GM20431 (cell line): ENCODE data around the gene PELI3.
"Not testable (repeated sequence)": the region's sequence is repeated elsewhere in the genome, so short reads cannot be mapped to it uniquely, and the experiment has no call there.

Source experiments
- in situ Hi-C: fragments of 300-500 bp; cut with MseI, MboI; formaldehyde crosslinking; loops from one replicate; pipeline ENCODE4 v1.15.0; 2020; ENCODE audit warnings: low sequenced_read_pairs; ENCODE audit not compliant: unreplicated experiment

The PELI3 gene

DNA sequence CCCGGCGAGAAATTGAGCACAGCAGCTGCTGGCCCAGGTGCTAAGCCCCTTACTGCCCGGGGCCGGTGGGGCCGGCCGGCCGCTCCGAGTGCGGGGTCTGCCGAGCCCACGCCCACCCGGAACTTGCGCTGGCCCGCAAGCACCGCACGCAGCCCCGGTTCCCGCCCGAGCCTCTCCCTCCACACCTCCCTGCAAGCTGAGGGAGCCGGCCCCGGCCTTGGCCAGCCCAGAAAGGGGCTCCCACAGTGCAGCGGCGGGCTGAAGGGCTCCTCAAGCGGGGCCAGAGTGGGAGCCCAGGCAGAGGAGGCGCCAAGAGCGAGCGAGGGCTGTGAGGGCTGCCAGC, 25.8 kb upstream of the PELI3 start:
- in situ Hi-C loops: not testable (repeated sequence)

DNA sequence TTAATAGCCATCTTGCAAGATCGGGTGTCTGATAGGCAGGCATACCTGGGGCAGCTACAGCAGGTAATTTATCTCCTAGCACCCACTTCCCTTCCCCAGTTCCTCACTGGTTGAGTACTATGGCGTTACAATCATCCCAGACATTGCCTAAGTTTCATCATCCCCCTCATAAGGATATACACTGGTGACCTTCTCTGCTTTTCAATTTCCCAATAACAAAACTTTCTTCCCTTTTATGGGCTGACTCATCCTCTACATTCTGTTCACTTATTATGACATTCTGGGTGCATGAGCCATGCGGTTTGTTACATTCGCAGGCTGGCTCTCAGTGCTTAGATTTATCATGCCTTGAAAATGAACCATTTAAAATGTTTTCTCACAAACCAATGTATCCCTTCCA, 23.1 kb upstream of the PELI3 start:
- in situ Hi-C loops: no loop called here

DNA sequence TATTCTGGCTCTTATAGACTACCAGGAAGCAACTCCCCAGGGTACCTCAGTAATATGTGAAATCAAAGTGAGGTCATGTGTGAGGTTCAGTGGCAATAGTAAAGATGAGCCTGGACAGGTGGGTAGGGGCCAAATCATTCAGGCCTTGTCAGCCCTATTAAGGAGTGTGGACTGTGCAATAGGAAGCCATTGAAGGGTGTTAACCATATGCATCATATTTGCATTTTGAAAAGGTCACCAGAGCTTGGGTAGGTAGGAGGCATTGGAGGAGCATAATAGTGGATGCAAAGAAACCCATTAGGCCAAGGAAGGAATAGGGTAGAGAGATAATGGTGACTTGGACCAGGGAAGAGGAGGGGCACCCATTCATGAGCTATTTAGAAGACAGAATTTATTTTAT, 19.7 kb upstream of the PELI3 start:
- in situ Hi-C loops: no loop called here

DNA sequence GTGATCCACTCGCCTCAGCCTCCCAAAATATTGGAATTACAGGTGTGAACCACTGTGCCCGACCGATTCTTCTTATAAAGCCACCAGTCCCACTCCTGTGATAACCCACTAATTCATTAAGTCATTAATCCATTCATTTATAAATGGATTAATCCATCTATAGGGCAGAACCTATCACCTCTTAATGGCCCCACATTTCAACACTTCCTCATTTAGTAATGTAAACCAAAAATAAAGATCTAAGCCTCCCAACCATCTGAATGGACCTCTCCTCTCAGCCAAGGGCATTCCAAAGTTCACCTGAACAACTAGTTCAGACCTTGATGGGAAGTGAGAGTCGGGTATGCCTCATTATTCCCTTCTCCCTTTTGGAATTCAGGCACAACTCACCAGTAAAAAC, 18.2 kb upstream of the PELI3 start:
- in situ Hi-C loops: no loop called here

DNA sequence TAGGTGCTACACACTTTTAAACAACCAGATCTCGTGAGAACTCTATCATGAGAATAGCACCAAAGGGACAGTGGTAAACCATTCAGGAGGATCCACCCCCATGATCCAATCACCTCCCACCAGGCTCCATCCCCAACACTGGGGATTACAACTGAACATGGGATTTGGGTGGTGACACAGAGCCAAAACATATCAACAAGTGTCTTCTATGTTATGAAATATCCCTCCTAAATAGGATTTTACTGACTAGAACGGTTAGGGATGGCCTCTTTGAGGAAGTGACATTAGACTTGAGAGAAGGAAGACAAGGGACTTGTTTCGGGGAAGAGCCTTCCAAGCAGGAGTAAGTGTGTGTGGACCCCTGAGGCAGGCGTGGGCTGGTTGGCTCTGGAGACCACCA, 16.1 kb upstream of the PELI3 start:
- in situ Hi-C loops: no loop called here

DNA sequence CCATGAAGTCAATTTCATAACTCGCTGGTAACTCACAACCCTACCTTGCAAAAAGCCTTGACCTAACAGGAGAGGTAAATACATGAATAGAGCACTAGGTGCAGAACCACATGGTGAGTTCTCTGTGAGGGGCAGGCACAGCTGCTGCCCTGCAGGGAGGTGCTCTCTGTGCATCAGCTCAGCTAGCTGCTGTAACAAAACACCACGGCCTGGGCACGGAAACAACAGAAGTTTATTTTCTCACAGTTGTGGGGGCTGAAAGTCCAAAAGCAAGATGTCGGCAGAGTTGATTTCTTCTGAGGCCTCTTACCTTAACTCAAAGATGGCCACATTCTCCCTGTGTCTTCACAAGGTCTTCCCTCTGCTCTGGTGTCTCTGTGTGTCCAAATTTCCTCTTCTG, 15.0 kb upstream of the PELI3 start:
- in situ Hi-C loops: no loop called here

DNA sequence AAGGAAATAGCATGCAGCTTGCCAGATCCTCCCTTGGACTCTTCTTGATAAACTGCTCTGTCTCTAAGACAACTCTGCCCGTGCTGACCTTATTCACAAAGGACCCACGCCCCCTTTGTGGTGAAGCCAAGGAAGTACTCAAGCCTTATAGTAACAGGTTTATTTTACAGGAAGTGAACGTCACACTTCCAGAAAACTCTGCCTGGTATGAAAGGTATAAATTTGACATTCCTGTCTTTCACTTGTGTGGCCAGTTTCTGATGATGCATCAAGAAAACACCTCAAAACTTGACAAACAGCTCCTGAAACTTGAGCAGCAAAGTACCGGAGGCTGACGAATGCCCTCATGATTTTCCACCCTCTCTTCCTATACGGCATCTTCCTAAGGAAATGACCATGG, 12.5 kb upstream of the PELI3 start:
- in situ Hi-C loops: no loop called here

DNA sequence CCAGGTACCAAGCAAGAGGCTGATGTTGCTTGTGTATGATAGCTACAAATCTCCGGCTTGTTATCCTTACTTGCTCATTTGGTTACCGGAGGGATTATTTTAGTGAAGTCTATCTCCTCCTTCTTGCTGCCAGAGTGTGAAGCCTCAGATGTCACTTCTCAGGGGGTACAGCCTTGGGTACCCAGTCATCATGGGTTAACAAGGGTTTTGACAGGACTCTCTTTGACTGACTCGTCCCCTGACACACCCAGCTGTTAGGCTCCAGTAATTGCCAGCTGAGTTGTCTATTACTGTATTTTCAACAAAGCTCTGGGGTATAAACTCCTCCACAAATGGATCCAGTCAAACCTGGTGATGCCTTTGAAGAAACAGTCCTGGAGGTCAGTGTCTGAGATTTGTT, 11.9 kb upstream of the PELI3 start:
- in situ Hi-C loops: no loop called here

DNA sequence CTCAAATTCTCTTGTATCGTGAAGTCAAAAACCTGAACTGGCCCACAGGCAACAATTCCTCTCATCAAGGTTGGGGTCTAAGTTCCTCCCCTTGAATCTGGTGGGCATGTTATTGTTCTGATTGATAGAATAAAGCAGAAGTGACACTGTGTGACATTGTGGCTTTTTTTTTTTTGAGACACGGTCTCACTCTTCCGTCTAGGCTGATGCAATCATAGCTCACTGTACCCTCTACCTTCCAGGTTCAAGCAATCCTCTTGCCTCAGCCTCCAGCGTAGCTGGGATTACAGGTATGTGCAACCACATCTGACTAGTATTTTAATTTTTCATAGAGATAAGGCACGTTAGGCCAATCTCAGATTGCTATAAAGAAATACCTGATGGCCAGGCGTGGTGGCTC, 8.9 kb upstream of the PELI3 start:
- in situ Hi-C loops: no loop called here

DNA sequence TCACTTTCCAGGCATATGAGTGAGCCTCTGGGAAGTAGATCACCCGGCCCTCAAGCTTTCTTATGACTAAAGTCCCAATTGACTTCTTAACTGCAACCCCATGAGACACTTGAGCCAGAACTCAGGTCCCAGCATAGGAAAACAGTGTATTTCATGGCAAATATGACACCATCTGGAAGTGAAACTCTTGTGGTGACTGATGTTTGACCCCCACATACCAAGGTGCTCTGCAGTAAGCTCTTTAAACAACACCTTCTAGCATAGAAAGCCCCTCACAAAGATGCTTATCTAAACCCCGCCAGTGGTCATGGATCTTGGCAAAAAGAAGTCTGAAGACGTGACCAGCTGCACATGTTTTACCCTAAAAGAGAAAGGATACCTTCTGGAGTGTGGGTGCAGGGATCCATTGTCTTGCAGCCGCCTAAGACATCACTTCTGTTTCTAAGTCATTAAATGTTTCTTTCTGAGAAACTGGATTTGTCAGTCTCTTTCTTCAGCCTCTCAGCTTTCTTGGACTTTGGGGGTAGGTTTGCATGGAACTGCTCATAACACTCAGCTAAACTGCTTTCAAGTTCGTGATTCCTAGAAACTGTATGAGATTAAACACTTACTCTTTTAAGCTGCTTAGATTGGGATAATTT, 7.4 kb upstream of the PELI3 start:
- in situ Hi-C loops: no loop called here

DNA sequence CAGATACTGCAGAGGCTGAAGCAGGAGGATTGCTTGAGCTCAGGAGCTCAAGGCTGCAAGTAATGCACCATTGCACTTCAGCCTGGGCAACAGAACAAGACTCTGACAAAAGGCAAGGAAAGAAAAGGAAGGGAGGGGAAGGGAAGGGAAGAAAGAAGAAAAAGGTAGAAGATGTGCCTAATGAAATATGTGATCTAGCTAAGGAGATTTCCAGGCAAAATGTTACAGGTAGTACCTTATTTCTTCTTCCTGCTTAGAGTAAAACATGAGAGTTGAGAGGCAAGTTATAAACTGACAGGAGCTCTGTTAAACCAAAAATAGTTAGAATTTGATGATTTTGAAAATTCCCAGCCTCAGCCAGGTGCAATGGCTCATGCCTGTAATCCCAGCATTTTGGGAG, 4.7 kb upstream of the PELI3 start:
- in situ Hi-C loops: no loop called here

DNA sequence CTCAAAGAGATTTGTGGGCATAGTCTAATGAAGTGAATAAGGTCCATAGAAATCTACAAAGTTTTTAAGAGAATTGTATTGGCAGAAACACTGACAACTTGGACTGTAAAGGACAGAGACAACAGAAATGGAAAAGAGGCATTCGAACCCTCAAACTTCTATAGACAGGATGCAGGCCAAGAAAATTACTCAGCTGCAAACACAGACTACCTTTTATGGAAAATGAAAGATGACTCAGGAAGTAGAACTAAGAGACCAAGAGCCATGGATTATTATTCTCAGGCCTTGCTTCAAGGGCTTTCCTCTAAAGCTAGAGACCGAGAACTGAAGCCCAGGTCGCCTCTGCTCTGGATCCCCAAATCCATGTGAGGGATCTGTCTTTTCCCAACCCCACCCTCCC, 3.8 kb upstream of the PELI3 start:
- in situ Hi-C loops: no loop called here

DNA sequence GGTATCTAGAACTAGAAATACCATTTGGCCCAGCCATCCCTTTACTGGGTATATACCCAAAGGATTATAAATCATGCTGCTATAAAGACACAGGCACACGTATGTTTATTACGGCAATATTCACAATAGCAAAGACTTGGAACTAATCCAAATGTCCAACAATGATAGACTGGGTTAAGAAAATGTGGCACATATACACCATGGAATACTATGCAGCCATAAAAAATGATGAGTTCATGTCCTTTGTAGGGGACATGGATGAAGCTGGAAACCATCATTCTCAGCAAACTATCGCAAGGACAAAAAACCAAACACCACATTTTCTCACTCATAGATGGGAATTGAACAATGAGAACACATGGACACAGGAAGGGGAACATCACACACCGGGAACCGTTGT, 2.6 kb upstream of the PELI3 start:
- in situ Hi-C loops: not testable (repeated sequence)

DNA sequence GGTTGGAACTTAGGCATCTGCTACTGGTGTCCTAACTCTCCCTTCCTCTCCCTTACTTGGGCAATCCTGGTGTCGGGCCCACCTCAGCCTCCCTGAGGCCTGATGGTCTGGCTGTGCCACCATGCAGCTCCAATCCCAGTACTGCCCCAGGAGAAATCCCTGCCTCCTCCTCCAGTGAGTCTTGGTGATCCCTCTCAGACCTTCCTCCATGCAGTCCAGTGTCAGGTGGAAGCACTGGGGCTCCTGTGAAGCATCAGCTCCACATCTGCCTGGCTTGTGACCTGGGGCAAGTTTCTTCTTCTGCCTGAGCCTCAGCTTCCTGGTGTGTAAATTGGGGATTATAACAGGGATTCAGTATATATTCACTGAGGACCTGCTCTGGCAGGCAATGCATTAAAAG, 1.8 kb upstream of the PELI3 start:
- in situ Hi-C loops: no loop called here

DNA sequence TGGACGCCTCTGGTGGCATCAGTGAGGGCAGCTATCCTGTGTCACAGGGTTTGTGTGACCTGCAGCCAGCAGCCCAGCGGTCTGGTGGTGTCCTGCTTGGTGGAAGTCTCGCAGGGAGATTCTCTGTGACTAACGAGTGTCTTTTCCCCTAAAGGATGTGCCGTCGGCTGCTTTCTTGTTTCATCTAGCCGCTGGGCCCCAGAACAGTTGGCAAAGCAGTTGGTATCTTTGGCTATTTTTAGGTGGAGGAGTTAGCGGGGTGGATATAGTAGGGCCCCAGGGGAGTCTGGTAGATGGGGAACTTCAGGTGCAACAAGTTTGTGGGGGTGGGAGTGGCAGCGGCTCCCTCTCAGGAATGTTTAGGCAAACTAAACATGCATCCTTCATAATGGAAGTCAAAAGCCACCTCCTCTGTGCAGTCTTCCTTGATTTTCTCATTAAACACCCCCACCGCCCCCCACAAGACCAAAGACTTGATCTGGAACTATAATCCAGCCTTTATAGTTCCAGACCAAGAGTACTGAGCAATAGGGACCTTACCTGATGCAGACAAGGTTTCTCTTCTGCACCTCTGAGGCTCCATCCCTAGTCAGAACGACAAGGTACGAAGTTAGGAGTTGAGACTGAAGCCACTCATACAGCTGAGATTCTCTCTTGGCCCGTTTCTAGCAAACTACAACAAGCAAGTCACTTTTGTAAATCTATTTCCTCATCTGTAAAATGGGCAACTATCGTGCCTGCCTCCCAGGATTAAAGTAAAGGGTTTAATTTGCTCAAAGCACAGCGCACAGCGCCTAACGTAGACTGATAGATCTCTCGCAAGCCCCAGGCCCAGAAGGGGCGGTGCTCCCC, 1.1 kb upstream of the PELI3 start:
- in situ Hi-C loops: no loop called here

DNA sequence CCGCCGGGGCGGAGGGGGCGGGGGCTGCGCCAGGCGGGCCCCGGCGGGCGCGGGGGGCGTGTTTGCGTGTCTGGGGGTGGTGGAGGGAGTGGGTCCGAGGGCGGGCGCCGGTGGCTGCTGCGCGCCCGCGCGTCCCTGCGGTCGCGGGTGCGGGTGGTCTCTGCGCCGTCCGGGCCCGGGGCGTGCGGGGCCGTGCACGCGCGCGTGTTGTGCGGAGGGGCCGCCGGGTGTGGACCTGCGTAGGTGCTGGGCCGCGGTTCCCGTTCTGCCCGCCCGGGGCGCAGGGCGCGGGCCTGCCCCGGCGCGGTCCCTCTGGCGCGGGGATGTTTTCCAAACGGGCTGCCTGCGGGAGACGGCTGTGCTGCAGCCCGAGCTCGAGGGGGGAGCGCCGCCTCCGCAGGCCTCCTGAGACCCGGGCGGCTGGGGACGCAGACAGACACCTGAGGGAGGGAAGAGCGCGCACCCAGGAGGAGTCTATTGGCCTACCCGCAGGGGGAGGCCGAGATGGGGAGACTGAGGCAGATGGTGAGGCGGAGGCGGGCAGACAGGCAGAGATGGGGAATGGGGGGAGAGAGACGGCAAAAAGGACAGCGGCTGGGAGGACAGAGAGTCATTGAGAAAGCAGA, 442 bp downstream of the PELI3 start:
- in situ Hi-C loops: no loop called here

DNA sequence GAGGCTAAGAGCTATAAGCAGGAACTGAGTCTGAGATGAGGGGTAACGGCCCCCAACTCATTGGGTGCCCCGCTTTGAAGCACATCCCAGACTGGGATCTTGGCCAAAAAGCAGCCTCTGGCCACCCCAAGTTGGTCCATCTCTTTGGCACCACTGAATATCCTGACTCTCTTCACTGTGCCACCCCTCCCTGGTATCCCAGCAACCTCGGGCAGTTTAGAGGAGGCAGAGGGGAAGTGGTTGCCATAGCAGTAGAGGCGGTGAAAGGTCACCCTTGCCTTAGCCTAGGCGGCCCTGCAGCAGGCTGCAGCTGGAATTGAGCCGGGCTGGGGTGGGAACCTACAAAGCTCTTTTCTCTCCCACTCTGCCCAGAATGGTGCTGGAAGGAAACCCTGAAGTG, 1.1 kb downstream of the PELI3 start:
- in situ Hi-C loops: no loop called here

DNA sequence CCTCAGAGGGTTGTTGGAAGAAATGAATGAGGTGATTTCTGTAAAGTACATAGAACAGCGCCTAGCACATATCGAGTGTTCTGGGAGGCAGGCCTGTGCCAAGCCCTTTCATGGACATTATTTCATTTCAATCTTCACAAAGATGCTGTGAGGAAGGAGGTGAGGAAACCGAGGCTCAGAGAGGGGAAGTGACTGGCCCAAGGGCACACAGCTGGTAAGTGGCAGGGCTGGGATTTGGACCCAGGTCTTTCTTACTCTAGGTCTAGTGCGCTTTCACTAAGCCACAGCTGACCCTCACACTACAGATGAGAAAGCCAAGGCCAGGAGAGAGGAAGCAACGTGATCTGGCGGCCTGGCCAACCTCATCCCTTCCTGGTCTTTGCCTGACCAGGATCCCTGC, 2.0 kb downstream of the PELI3 start:
- in situ Hi-C loops: no loop called here

DNA sequence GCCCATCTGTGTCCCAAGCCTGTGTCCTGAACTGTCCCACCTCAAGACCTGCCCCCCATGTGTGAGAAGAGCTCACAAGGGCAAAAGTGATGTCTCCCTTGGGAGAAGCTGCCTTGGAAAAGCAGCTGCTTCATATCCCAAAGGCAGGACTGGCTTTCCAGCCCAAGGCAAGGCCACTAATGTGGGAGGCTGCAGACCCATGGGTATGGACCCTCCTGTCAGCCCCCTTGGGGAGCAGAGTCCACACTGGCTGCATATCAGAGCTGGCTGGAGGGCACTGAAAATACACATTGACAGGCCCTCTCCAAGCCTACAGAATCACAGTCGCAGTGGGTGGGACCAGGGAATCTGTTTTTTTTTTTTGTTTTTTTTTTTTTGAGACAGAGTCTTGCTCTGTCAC, 2.7 kb downstream of the PELI3 start:
- in situ Hi-C loops: no loop called here

DNA sequence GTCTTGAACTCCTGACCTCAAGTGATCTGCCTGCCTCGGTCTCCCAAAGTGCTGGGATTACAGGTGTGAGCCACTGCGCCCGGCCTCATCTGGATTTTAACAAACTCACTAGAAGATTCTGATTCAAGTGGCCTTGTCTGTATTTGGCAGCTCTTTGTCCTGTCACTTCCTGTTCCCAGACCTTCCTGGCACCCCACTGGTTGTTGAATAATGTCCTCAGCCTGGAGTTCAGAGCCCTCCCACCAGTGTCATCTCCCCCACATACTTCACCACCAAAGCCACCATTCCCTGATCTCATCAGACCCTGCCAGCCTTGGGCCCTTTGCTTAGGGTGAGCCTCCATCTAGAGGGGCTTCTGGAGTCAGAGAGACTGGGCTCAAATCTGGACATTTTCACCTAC, 3.3 kb downstream of the PELI3 start:
- in situ Hi-C loops: no loop called here

DNA sequence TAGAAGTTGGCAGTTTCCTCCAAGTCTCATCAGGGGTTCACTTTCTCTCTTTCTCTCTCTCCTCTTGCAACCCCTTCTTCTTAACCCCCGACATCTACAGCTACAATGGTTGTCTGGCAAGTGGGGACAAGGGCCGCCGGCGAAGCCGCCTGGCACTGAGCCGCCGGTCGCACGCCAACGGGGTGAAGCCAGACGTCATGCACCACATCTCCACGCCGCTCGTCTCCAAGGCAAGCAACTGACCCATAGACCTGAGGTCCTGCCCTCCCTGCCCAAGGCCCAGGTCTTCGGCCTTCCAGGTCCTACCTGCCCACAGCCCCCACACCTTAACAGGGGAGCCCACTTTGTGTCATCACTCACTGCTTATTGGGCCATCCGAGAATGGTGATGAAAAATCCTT, 4.4 kb downstream of the PELI3 start:
- in situ Hi-C loops: no loop called here

DNA sequence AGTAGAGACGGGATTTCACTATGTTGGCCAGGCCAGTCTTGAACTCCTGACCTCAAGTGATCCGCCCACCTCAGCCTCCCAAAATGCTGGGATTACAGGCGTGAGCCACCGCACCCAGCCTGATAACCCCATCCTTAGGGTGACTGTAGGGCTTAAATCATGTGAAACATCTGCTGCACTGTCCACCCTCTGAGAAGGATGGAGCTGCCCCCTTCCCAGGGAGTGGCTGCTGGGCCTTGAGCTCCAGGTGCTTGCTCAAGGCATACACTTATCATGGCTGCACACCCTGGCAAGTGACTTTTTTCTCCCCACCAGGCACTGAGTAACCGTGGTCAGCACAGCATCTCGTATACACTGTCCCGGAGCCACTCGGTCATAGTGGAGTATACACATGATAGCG, 5.3 kb downstream of the PELI3 start:
- in situ Hi-C loops: no loop called here
